Vagina (tissue), 2 donors: ENCODE data around the gene TMEFF1.

Source experiments
- POLR2A ChIP-seq, 2 donors: fragments of 450-650 bp; IDR thresholded peaks; one replicate each; pipeline ENCODE4 v1.6.1; 2017; ENCODE audit warnings: antibody characterized with exemption in 2 of 2, mild to moderate bottlenecking in 2 of 2, moderate library complexity in 2 of 2
- POLR2AphosphoS5 ChIP-seq, 2 donors: sonication (generic); formaldehyde crosslinking; IDR thresholded peaks; one replicate each; pipeline ENCODE4 v1.9.0; 2017; ENCODE audit warnings: antibody characterized with exemption in 2 of 2, mild to moderate bottlenecking in 2 of 2, low read depth in 1 of 2; ENCODE audit not compliant: insufficient read depth in 1 of 2
- TF ChIP-seq, protein P1 (sequence below), 3 experiments: fragments of 450-650 bp in 2 of 3; fragments of 200-600 bp in 1 of 3; sonication (generic) in 1 of 3; IDR thresholded peaks; one replicate each; pipeline ENCODE4 v1.5.1; 2017 to 2019; ENCODE audit warnings: antibody characterized with exemption in 3 of 3, mild to moderate bottlenecking in 2 of 3, moderate library complexity in 2 of 3

GRCh38 chr9:100489836-100490235, 16.9 kb downstream of the TMEFF1 start:
- TF ChIP-seq POLR2A (IDR thresholded peaks at IDR 0.05): no peak
- TF ChIP-seq, protein P1, sequence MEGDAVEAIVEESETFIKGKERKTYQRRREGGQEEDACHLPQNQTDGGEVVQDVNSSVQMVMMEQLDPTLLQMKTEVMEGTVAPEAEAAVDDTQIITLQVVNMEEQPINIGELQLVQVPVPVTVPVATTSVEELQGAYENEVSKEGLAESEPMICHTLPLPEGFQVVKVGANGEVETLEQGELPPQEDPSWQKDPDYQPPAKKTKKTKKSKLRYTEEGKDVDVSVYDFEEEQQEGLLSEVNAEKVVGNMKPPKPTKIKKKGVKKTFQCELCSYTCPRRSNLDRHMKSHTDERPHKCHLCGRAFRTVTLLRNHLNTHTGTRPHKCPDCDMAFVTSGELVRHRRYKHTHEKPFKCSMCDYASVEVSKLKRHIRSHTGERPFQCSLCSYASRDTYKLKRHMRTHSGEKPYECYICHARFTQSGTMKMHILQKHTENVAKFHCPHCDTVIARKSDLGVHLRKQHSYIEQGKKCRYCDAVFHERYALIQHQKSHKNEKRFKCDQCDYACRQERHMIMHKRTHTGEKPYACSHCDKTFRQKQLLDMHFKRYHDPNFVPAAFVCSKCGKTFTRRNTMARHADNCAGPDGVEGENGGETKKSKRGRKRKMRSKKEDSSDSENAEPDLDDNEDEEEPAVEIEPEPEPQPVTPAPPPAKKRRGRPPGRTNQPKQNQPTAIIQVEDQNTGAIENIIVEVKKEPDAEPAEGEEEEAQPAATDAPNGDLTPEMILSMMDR (IDR thresholded peaks at IDR 0.05): no peak
- no peak for TF ChIP-seq POLR2AphosphoS5 (IDR thresholded peaks at IDR 0.05; ENCODE audit: insufficient read depth in 1 of 2, low read depth in 1 of 2)
